Germinal center (tissue), 1 donor: ENCODE data around the gene SPATA6L.
"Not testable (repeated sequence)": the region's sequence is repeated elsewhere in the genome, so short reads cannot be mapped to it uniquely, and the experiment has no call there.

Experiments
- DNase-seq: peaks from one replicate; pipeline ENCODE4 v3.0.0; 2012; ENCODE audit warnings: mixed read lengths, low spot score

Gene SPATA6L

GRCh38 chr9:4677392-4677791 lies 11.1 kb upstream of the SPATA6L start:
- DNase-seq, result no peak

DNA sequence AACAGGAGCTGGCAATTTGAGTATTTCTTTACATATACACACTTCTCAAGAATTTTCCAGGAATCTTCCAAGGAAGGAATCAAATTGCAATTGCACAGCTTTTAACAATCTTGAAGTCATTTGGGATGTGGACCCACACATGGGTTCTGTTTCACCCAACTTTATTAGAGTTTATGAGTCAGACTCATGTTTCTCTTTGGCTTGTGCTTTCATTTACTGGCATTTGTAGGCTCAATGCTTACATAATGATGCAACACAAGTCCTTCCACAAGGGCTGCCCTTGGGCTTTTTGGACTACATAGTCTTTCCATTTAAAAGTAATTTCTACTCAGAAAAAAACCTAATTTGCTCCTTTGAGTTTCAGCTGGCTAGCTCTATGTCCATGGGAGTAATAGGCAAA lies 8.5 kb upstream of the SPATA6L start:
- no peak for DNase-seq

- no peak for DNase-seq
Measured at GRCh38 chr9:4671737-4672136, 5.5 kb upstream of the SPATA6L start.

DNA sequence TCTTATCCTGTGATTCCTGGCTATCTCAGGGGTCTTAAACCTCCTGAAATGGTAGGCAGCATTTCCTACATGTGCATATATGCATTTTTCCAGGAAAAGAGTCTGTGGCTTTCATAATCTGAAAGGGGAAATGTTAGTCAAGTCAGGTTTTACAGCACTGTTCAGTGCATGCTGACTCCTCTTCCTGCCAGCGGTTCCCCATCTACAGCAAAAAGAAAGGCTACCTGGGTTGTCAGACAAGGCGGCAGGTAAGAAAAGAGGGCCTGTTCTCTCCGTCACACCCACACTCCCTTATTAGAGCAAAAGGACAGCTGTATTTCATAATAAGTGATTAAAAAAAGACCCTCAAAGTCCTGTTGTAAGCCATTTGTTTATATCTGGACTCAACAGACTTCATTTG lies 4.3 kb upstream of the SPATA6L start:
- DNase-seq, result no peak

- no peak for DNase-seq
Measured at GRCh38 chr9:4669890-4670289, 3.6 kb upstream of the SPATA6L start.

DNA sequence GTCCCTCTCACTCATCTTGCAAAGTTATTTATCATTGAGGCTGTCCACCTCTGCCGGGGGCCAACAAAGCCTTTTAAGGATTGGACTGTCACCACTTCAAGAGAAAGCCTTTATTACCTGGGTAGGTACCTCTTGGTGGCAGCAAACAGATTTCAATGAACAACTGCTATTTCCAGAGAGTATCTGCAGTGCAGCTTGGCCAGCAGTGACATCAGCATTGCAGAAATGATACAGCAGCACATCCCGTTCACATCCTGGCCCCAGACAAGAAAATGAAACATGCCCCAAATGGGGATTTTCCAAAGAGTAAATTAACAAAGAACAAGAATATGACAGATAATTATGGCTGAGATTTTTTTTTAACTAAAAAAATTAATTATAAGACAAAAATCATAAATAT lies 2.3 kb upstream of the SPATA6L start:
- no peak for DNase-seq

- DNase-seq, result no peak
Measured at GRCh38 chr9:4667681-4668080, 1.4 kb upstream of the SPATA6L start.

- no peak for DNase-seq
Measured at GRCh38 chr9:4665357-4665756, 923 bp downstream of the SPATA6L start.

DNA sequence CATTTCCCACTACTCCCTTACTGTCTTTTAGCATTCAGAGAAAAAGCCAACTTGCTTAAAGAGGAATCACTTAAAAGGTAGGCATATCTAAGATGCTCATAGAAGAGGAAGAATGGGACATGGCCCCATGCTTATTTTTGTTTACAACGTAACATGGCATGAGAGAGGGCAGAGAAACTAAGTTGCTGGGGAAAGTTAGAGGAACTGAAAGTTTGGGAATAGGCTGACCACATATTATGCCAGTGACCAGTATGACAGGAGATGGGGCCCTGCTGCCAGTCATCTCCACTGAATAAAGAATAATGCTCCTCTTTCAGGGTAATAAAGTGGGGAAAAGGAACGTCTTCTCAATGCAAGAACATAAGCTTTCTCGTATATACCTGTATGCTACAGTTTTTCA lies 2.3 kb downstream of the SPATA6L start:
- DNase-seq, result no peak

DNA sequence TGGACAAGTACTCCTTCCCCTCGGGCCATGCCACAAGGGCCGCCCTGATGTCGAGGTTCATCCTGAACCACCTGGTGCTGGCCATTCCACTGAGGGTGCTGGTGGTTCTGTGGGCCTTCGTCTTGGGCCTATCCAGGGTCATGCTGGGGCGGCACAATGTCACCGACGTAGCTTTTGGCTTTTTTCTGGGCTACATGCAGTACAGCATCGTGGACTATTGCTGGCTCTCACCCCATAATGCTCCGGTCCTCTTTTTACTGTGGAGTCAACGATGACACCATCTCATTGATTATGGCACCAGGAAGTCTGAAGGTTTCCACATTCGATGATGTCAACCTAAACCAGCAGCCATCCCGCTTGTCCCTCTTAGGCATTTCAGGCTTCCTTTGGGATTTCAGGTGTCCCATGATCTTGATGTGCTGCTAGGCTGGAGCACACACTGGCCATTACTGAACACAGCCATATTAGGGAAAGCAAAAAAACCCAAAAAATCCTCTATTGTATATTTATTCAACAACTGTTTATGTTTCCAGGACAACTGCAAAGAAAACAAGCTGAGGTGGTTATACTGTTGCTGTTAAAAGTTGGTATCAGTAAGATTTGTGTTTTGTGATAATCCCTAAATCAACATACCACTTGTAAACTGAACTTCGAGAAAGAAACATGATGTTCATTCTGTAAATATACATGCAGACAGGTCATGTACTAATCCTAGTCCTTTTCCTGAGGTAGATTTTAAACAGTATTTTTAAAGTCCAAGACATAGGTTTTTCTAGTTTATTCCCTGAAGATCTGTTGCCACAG lies 3.1 kb downstream of the SPATA6L start:
- no peak for DNase-seq

- DNase-seq, result peak; percentile 83
Measured at GRCh38 chr9:4662108-4662988, 3.9 kb downstream of the SPATA6L start, which contains the start of gene PLPP6. Gene PLPP6 (plus strand): TSS chr9:4662294. CDS start chr9:4662376, 82 bp downstream.

DNA sequence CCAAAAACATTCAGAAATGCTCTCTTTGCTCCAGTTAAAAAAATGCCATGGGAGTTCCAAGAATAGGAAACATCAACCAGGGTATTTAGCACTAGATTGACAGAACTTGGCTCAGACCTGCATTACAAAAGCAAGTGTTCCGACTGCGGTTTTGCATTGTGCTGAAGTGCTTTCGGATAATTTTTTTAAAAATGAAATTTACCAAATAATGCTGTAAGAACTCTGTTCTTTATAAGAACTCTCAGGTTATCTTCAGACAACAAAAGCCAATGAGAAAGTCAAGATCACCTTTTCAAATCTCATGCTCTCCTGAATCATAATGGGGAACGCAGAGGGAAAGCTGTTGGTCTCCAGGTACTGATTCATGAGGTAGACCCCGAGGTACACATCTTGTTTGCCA lies 4.7 kb downstream of the SPATA6L start:
- DNase-seq, result no peak

- DNase-seq, result no peak
Measured at GRCh38 chr9:4661165-4661564, 5.1 kb downstream of the SPATA6L start.

- not testable (repeated sequence) for DNase-seq
Measured at GRCh38 chr9:4660665-4661064, 5.6 kb downstream of the SPATA6L start.

DNA sequence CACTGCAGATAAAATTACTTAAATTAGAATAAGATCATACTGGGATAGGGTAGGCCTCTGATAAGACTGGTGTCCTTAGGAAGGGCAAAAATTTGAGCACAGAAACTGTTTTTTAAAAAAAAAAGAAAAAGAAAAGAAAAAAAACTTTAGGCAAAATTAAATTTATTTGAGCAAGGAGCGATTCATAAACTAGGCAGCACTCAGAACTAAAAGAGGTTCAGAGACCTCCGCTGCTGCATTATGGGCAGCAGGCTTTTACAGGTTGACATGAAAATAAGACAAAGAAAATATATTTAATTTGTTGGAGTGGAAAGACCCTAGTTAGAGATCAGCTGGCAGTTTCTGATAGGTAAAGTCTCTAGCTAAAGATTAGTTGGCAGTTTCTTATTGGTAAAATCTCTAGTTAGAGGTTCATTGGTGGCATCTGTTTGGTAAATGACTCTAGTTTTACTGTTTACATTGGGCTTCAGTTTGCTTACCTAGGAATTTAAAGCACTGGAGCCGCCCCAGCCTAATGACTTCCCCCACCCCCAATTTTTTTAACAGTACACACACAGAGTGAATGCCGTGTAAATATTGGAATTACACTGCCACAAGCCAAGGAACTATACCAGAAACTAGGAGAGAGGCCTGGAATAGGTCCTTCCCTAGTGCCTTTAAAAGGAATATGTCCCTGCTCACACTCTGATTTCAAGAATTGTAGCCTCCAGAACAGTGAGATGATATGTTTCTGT lies 8.7 kb downstream of the SPATA6L start:
- DNase-seq, result no peak

GRCh38 chr9:4656621-4657020 lies 9.7 kb downstream of the SPATA6L start:
- no peak for DNase-seq

DNA sequence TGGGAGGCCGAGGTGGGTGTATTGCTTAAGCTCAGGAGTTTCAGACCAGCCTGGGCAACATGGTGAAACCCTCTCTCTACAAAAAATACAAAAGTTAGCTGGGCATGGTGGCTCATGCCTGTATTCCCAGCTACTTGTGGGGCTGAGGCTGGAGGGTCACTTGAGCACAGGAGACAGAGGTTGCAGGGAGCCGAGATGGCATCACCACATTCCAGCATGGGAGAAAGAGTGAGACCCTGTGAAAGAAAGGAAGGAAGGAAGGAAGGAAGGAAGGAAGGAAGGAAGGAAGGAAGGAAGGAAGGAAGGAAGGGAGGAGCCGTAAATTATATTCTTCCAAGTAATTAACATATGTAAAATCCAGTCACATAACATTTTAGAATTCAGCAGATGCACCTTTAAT lies 10.1 kb downstream of the SPATA6L start:
- DNase-seq, result not testable (repeated sequence)

GRCh38 chr9:4654538-4654937 lies 11.7 kb downstream of the SPATA6L start:
- DNase-seq, result no peak

DNA sequence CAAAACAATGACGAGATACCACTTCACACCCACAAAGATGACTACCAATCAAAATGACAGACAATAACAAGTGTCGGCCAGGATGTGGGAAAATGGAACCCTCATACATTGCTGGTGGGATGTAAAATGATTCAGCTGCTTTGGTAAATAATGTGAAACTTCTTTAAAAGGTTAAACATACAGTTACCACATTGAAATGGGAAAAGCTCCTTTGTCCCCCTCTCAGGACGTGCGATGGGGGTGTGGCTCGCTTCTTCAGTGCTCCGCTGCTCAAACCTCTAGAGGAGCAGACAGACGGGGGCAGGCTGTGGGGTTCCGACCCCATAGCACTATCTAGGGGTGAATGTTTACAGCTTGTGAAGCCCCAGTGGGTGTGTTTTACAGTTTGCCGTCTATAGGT lies 12.2 kb downstream of the SPATA6L start:
- no peak for DNase-seq

DNA sequence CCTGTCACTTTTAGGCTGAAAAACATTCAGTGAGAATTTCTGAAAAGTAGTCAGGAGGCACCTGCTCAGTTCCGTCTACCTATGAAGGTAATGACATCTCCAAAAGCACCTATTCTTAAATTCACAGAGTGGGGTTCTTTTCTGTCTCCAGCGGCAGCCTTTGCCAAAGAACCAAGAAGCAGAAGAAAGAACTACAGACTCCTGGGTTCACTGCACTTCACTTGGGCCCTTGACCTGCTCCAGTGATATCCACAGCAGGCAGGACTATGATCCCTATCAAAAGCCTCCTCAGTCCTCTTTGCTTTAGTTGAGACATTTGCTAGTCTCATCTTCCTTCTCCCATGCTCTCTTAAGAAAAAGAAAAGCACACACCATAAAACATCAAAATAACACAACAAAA lies 23.9 kb downstream of the SPATA6L start:
- no peak for DNase-seq

DNA sequence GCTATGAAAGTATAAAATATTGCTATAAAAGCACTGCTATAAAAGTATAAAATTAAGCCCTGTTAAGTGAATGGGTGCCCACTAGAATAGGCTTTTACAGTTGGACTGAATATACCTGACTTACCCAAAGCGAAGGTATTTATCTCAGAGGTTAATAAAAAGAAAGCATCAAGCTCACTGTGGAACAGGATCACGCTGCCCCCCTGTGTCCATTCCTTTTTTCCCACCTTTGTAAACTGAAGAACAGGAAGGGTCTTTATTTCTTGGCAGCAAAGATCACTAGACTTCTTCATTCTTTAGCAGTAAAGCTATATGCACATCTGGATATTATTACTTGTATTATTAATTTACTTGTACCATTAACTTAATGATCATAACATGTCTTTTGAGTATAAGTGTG lies 26.3 kb downstream of the SPATA6L start:
- peak; percentile 6 for DNase-seq

- no peak for DNase-seq
Measured at GRCh38 chr9:4639420-4639819, 26.9 kb downstream of the SPATA6L start.
